BJ (cell line): ENCODE measurements around the gene TMEM135. TPM values are rescaled to one million over a fixed set of nuclear protein-coding genes. Genes with fewer than 3 reads are reported as not detected.

Source experiments
- CTCF ChIA-PET: fragments of 350-600 bp; formaldehyde crosslinking; extraction: SDS; loops from one replicate; lab custom pipeline; 2021; ENCODE audit warnings: antibody characterized with exemption, inconsistent platforms; lab: Yijun Ruan, JAX
- POLR2A ChIA-PET: fragments of 300-600 bp; sonication (Branson Sonifier 250); formaldehyde crosslinking; extraction: SDS; loops from one replicate; lab custom pipeline; 2021; ENCODE audit warnings: antibody characterized with exemption; lab: Charles Lee
- DNase-seq: peaks from one replicate; pipeline ENCODE4 v3.0.0-alpha.2; 2011; ENCODE audit warnings: low read depth
- H3K27me3 ChIP-seq: 2 replicates; pipeline ENCODE4 v1.6.0; 2011; ENCODE audit warnings: low read length; ENCODE audit not compliant: control insufficient read depth, insufficient read depth
- H3K36me3 ChIP-seq: 2 replicates; pipeline ENCODE4 v1.5.1; 2011; ENCODE audit warnings: low read length; ENCODE audit not compliant: control insufficient read depth, insufficient read depth
- H3K4me3 ChIP-seq: 2 replicates; pipeline ENCODE4 v1.5.1; 2011; ENCODE audit warnings: low read depth, mild to moderate bottlenecking, control low read depth, low read length
- CTCF ChIP-seq: IDR thresholded peaks from 2 replicates; pipeline ENCODE4 v1.5.1; 2011; ENCODE audit warnings: low read depth, mild to moderate bottlenecking, control low read depth, inconsistent platforms, low read length, moderate library complexity; ENCODE audit not compliant: insufficient read depth
- polyA plus RNA-seq: library from polyadenylated mRNA; depleted of rRNA; stranded (reverse); fragments of >200 nt; gene quantifications from 2 replicates; pipeline ENCODE4 v1.2.3, GENCODE V29; 2011

The TMEM135 gene
- polyA plus RNA-seq, 1 experiment = 4.6 TPM

DNA sequence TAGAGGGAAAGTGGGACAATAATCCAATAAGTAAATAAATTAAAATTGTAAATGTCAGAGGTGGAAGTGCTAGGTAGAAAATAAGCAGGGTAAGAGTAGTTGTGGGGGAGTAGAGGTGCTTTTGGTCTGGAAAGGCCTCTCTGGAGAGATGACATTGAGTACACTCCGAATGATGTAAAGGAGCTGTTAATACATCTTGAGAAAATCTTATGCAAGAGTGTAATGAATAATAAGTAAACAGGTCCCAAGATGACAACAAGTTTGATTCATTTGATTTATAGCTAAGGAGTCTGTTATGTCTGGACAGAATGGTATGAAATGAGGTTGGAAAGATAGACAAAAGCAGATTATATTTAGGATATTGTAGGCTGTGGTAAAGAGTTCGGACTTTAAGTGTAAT lies 87.5 kb downstream of the TMEM135 start:
- no peak for DNase-seq
- H3K27me3 ChIP-seq = no peaks in the 10 kb centered on the region
- H3K36me3 ChIP-seq = no peaks in the 10 kb centered on the region
- no peak for TF ChIP-seq CTCF
- ChIA-PET POLR2A (no interaction called here), CTCF (interaction anchor here (0.9 to 1.3 kb wide), 2 partner anchors 28 to 109 kb away, joined by 3 to 4 read pairs; no protein-coding TSS in a partner anchor)
- no peak overlapping the region for H3K4me3 ChIP-seq

GRCh38 chr11:87127101-87127500 lies 89.4 kb downstream of the TMEM135 start:
- H3K4me3 ChIP-seq = no peak overlapping the region
- no peak for DNase-seq
- CTCF ChIA-PET = no interaction called here
- no peaks in the 10 kb centered on the region for H3K36me3 ChIP-seq
- H3K27me3 ChIP-seq = no peaks in the 10 kb centered on the region
- no peak for TF ChIP-seq CTCF
- POLR2A ChIA-PET = no interaction called here

DNA sequence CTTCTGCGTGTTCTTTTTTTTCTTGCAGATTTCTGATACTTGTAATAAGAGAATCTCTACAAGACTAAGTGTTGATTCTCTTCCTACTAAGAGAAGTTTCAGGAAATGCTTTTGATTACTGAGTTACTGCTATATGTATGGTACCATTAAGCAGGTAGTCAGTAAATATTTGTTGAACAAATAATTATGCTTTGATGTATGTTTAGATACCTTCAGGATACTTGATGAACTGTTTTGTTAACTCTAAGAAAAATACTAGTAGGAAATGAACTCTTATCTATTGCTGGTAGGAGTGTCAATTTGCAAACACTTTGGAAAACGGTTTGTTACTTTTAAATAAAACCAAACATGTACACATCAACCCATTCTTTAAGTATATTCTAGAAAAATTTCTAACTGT lies 90.6 kb downstream of the TMEM135 start:
- Histone ChIP-seq H3K4me3 (no peak overlapping the region), H3K27me3 (no peaks in the 10 kb centered on the region), H3K36me3 (no peaks in the 10 kb centered on the region)
- ChIA-PET POLR2A (no interaction called here), CTCF (no interaction called here)
- no peak for DNase-seq
- no peak for TF ChIP-seq CTCF

DNA sequence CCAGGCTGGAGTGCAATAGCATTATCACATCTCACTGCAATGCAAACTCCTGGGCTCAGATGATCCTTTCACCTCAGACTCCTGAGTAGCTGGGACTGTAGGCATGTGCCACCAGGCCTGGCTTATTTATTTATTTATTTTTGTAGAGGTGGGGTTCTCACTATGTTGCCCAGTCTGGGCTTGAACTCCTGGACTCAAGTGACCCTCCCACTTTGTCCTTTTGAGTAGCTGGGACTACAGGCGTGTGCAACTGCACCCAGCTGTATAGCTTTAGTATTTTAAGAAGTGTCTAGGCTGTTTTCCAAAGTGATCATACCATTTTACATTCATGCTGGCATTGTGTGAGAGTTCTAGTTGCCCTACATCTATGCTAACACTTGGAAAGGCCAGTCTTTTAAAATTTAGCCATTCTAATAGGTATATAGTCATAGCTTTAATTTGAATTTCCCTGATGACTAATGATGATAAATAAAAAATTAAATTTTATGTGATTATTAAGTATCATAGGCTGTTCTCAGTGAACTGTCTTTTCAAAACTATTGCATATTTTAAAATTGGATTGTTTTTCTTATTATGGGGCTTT lies 96.9 kb downstream of the TMEM135 start:
- no peak for DNase-seq
- ChIA-PET CTCF (no interaction called here), POLR2A (no interaction called here)

DNA sequence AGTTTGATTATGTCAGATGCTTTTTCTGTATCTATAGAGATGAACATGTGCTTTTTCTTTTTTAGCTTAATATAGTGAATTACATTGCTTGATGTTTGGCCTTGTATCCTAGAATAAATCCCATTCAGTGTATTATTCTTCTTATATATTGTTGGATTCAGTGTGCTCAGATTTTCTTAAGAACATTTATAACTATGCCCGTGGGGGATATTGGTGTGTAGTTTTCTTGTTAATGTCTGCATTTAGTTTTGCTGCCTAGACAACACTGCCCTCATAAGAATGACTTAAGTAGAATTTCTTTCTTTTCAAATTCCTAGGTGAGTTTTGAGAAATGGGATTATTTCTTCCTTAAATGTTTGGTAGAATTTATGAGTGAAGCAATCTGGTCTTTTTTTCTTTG lies 98.5 kb downstream of the TMEM135 start:
- H3K36me3 ChIP-seq = no peaks in the 10 kb centered on the region
- ChIA-PET POLR2A (no interaction called here), CTCF (no interaction called here)
- no peak overlapping the region for H3K4me3 ChIP-seq
- TF ChIP-seq CTCF = no peak
- H3K27me3 ChIP-seq = no peaks in the 10 kb centered on the region
- no peak for DNase-seq

More for the DNA sequence above, 96.9 kb downstream of the TMEM135 start:
- Histone ChIP-seq H3K4me3 (no peak overlapping the region), H3K27me3 (no peaks in the 10 kb centered on the region), H3K36me3 (no peaks in the 10 kb centered on the region)
- no peak for TF ChIP-seq CTCF
